SH-SY5Y (cell line): Measurements from ENCODE around the gene RGL1.

ENCODE experiments used
- GATA2 ChIP-seq: IDR thresholded peaks from 2 replicates; pipeline ENCODE4 v1.6.1; 2011; ENCODE audit warnings: mild to moderate bottlenecking, low read depth, low read length
- GATA3 ChIP-seq: IDR thresholded peaks from 2 replicates; pipeline ENCODE4 v1.6.1; 2011; ENCODE audit warnings: low read depth, mild to moderate bottlenecking, low read length, moderate library complexity

RGL1 gene

GRCh38 chr1:183915625-183916510 lies 110.9 kb downstream of the RGL1 start:
- TF ChIP-seq GATA2 (no peak; the same call in 1 of the 2 replicates), GATA3 (no peak)

GRCh38 chr1:183916574-183916973 lies 111.7 kb downstream of the RGL1 start:
- TF ChIP-seq GATA3, result no peak
- TF ChIP-seq GATA2, result no peak

GRCh38 chr1:183918589-183918988 lies 113.7 kb downstream of the RGL1 start:
- no peak for TF ChIP-seq GATA2
- no peak for TF ChIP-seq GATA3

GRCh38 chr1:183920651-183921050 lies 115.7 kb downstream of the RGL1 start:
- TF ChIP-seq GATA3, result no peak
- TF ChIP-seq GATA2, result no peak

- TF ChIP-seq GATA3 (no peak), GATA2 (no peak)
Measured at GRCh38 chr1:183922197-183922596, 117.3 kb downstream of the RGL1 start.

- TF ChIP-seq GATA3, result no peak
- TF ChIP-seq GATA2, result no peak
Measured at GRCh38 chr1:183925947-183926346, 121.0 kb downstream of the RGL1 start.

- TF ChIP-seq GATA2 (no peak), GATA3 (no peak)
Measured at GRCh38 chr1:183926983-183927382, 122.1 kb downstream of the RGL1 start.

GRCh38 chr1:183931646-183932271 lies 126.8 kb downstream of the RGL1 start:
- TF ChIP-seq GATA3, result no peak
- no peak for TF ChIP-seq GATA2

- TF ChIP-seq GATA3 (no peak), GATA2 (no peak)
Measured at GRCh38 chr1:183932412-183932811, 127.5 kb downstream of the RGL1 start.

GRCh38 chr1:183933528-183934179 lies 128.7 kb downstream of the RGL1 start:
- no peak for TF ChIP-seq GATA2
- TF ChIP-seq GATA3, result no peak

- TF ChIP-seq GATA3 (no peak), GATA2 (no peak)
Measured at GRCh38 chr1:183934314-183934713, 129.4 kb downstream of the RGL1 start.

- TF ChIP-seq GATA2 (no peak), GATA3 (no peak)
Measured at GRCh38 chr1:183936009-183936408, 131.1 kb downstream of the RGL1 start.

GRCh38 chr1:183936791-183937190 lies 131.9 kb downstream of the RGL1 start:
- no peak for TF ChIP-seq GATA3
- TF ChIP-seq GATA2, result no peak

- TF ChIP-seq GATA2 (no peak), GATA3 (no peak)
Measured at GRCh38 chr1:183937611-183938010, 132.7 kb downstream of the RGL1 start.

- no peak for TF ChIP-seq GATA3
- TF ChIP-seq GATA2, result no peak
Measured at GRCh38 chr1:183941001-183941400, 136.1 kb downstream of the RGL1 start.
